Subcutaneous preadipocyte (primary cell): Measurements from ENCODE around the gene IGSF21. TPM values are rescaled to one million over a fixed set of nuclear protein-coding genes. Genes with fewer than 3 reads are reported as not detected.

ENCODE experiments used
- total RNA-seq: library from RNA; depleted of rRNA; stranded (reverse); fragments of >200 nt; gene quantifications from 2 replicates; pipeline ENCODE4 v1.2.3, GENCODE V29; 2012

The IGSF21 gene
- total RNA-seq, result not detected in 2 replicates

GRCh38 chr1:18107369-18108298 lies at the start of gene IGSF21:
Gene IGSF21 (plus strand): TSS chr1:18107798. CDS start chr1:18108129, 331 bp downstream.

